Activated CD4-positive, alpha-beta T cell treated with anti-CD3 and anti-CD28 coated beads, Interleukin-2, amount 10 ng/mL, durations not matched to agents 7 days and 5 days (primary cell): ENCODE data around the gene C16orf92. TPM values are rescaled to one million over a fixed set of nuclear protein-coding genes. Genes with fewer than 3 reads are reported as not detected.
A peak's percentile ranks its signal among the peaks of the same experiment; 100 is the strongest.

Experiments
- CTCF ChIA-PET: fragments of 350-600 bp; sonication (Branson Sonifier 250); formaldehyde crosslinking; loops from one replicate; lab custom pipeline; 2021; ENCODE audit warnings: antibody characterized with exemption; lab: Charles Lee
- POLR2A ChIA-PET: fragments of 350-600 bp; sonication (Branson Sonifier 250); formaldehyde crosslinking; loops from one replicate; lab custom pipeline; 2021; ENCODE audit warnings: antibody characterized with exemption; lab: Charles Lee
- DNase-seq: peaks from one replicate; pipeline ENCODE4 v3.0.0-alpha.2; 2020
- H3K27ac Mint-ChIP-seq: one replicate; pipeline ENCODE4 v1.8.0; 2021; ENCODE audit warnings: mild to moderate bottlenecking, moderate library complexity, mixed read lengths
- H3K27me3 Mint-ChIP-seq: one replicate; pipeline ENCODE4 v1.8.0; 2021; ENCODE audit warnings: mixed read lengths
- H3K36me3 Mint-ChIP-seq: one replicate; pipeline ENCODE4 v1.8.0; 2021; ENCODE audit warnings: low read depth, mixed read lengths
- H3K4me1 Mint-ChIP-seq: one replicate; pipeline ENCODE4 v1.8.0; 2021; ENCODE audit warnings: mixed read lengths
- H3K4me3 Mint-ChIP-seq: one replicate; pipeline ENCODE4 v1.8.0; 2021; ENCODE audit warnings: mild to moderate bottlenecking, moderate library complexity, mixed read lengths
- H3K9me3 Mint-ChIP-seq: one replicate; pipeline ENCODE4 v1.8.0; 2021; ENCODE audit warnings: mixed read lengths
- total RNA-seq, 2 experiments: library from RNA; stranded (reverse); gene quantifications; one replicate each; pipeline ENCODE4 v1.2.3, GENCODE V29; 2021

The C16orf92 gene
- total RNA-seq, 2 experiments from 2014 or later: not detected

GRCh38 chr16:30002614-30003346, 20.2 kb upstream of the C16orf92 start:
- H3K4me3 Mint-ChIP-seq: no peak overlapping the region
- H3K9me3 Mint-ChIP-seq: no peaks in the 10 kb centered on the region
- no peaks in the 10 kb centered on the region for H3K27me3 Mint-ChIP-seq
- ChIA-PET POLR2A (no interaction called here), CTCF (interaction anchor here (0.6 to 1.4 kb wide), 6 partner anchors 11 to 302 kb away, joined by 3 to 6 read pairs (median 3); no protein-coding TSS in a partner anchor)
- peaks cover 10% of the 10 kb centered on the region for H3K4me1 Mint-ChIP-seq
- no peak for DNase-seq
- peaks cover 17% of the 10 kb centered on the region for H3K36me3 Mint-ChIP-seq
- H3K27ac Mint-ChIP-seq: no peak overlapping the region

GRCh38 chr16:30003670-30004423, 19.2 kb upstream of the C16orf92 start:
- H3K27me3 Mint-ChIP-seq: no peaks in the 10 kb centered on the region
- ChIA-PET POLR2A (interaction anchor here (0.6 kb wide), 1 partner anchor 29 kb away, joined by 3 read pairs; no protein-coding TSS in a partner anchor), CTCF (interaction anchor here (0.9 to 1.4 kb wide), 5 partner anchors 23 to 308 kb away, joined by 3 to 6 read pairs (median 3); no protein-coding TSS in a partner anchor)
- H3K4me1 Mint-ChIP-seq: peaks cover 4% of the 10 kb centered on the region
- DNase-seq: no peak
- H3K9me3 Mint-ChIP-seq: no peaks in the 10 kb centered on the region
- H3K36me3 Mint-ChIP-seq: peaks cover 10% of the 10 kb centered on the region
- no peak overlapping the region for H3K4me3 Mint-ChIP-seq
- H3K27ac Mint-ChIP-seq: no peak overlapping the region

GRCh38 chr16:30004424-30004776, 18.6 kb upstream of the C16orf92 start:
- ChIA-PET POLR2A (interaction anchor here (0.6 kb wide), 1 partner anchor 29 kb away, joined by 3 read pairs; no protein-coding TSS in a partner anchor), CTCF (interaction anchor here (0.8 to 2.2 kb wide), 6 partner anchors 24 to 308 kb away, joined by 3 to 6 read pairs (median 4); partner anchors contain the start of gene MAZ)
- Mint-ChIP-seq H3K4me3 (no peak overlapping the region), H3K4me1 (no peaks in the 10 kb centered on the region), H3K9me3 (no peaks in the 10 kb centered on the region), H3K27me3 (peaks cover 3% of the 10 kb centered on the region), H3K27ac (peak overlapping the region; percentile 41), H3K36me3 (peaks cover 8% of the 10 kb centered on the region)
- no peak for DNase-seq

GRCh38 chr16:30004811-30005242, 18.2 kb upstream of the C16orf92 start:
- Mint-ChIP-seq H3K27me3 (peaks cover 6% of the 10 kb centered on the region), H3K9me3 (no peaks in the 10 kb centered on the region), H3K4me3 (no peak overlapping the region), H3K27ac (peak overlapping the region; percentile 41), H3K4me1 (no peaks in the 10 kb centered on the region), H3K36me3 (peaks cover 3% of the 10 kb centered on the region)
- POLR2A ChIA-PET: no interaction called here
- DNase-seq: no peak
- CTCF ChIA-PET: interaction anchor here (0.8 to 2.2 kb wide), 7 partner anchors 9 to 309 kb away, joined by 3 to 6 read pairs (median 3); partner anchors contain the start of genes C16orf92, HIRIP3 and MAZ

GRCh38 chr16:30005341-30006094, 17.5 kb upstream of the C16orf92 start:
- CTCF ChIA-PET: interaction anchor here (0.8 to 2.2 kb wide), 6 partner anchors 10 to 198 kb away, joined by 3 to 6 read pairs (median 3); partner anchors contain the start of genes C16orf92, HIRIP3 and MAZ
- no peaks in the 10 kb centered on the region for H3K9me3 Mint-ChIP-seq
- H3K36me3 Mint-ChIP-seq: peaks cover 3% of the 10 kb centered on the region
- H3K27ac Mint-ChIP-seq: no peak overlapping the region
- DNase-seq: peak; percentile 51
- H3K27me3 Mint-ChIP-seq: peaks cover 12% of the 10 kb centered on the region
- H3K4me1 Mint-ChIP-seq: peaks cover 2% of the 10 kb centered on the region
- POLR2A ChIA-PET: no interaction called here
- H3K4me3 Mint-ChIP-seq: no peak overlapping the region

- POLR2A ChIA-PET: no interaction called here
These were observed 16.9 kb upstream of the C16orf92 start for GRCh38 chr16:30006095-30006473.

GRCh38 chr16:30006659-30007377, 16.2 kb upstream of the C16orf92 start:
- POLR2A ChIA-PET: no interaction called here
- CTCF ChIA-PET: interaction anchor here (0.7 to 2.2 kb wide), 4 partner anchors 11 to 223 kb away, joined by 3 to 6 read pairs (median 3); partner anchors contain the start of gene MAZ
- no peaks in the 10 kb centered on the region for H3K9me3 Mint-ChIP-seq
- H3K27me3 Mint-ChIP-seq: peaks cover 15% of the 10 kb centered on the region
- H3K4me1 Mint-ChIP-seq: peaks cover 3% of the 10 kb centered on the region
- no peak for DNase-seq
- H3K36me3 Mint-ChIP-seq: peaks cover 3% of the 10 kb centered on the region
- no peak overlapping the region for H3K4me3 Mint-ChIP-seq
- no peak overlapping the region for H3K27ac Mint-ChIP-seq

More at GRCh38 chr16:30006095-30006473, 16.9 kb upstream of the C16orf92 start:
- no peak for DNase-seq
- H3K9me3 Mint-ChIP-seq: no peaks in the 10 kb centered on the region
- H3K27me3 Mint-ChIP-seq: peaks cover 13% of the 10 kb centered on the region
- no peak overlapping the region for H3K27ac Mint-ChIP-seq
- CTCF ChIA-PET: interaction anchor here (1.0 to 2.2 kb wide), 3 partner anchors 11 to 199 kb away, joined by 3 to 6 read pairs (median 3); partner anchors contain the start of genes C16orf92, HIRIP3 and MAZ
- H3K4me3 Mint-ChIP-seq: no peak overlapping the region
- H3K4me1 Mint-ChIP-seq: peaks cover 3% of the 10 kb centered on the region
- H3K36me3 Mint-ChIP-seq: peaks cover 3% of the 10 kb centered on the region

GRCh38 chr16:30007378-30007895, 15.6 kb upstream of the C16orf92 start:
- CTCF ChIA-PET: interaction anchor here (0.7 to 1.4 kb wide), 3 partner anchors 11 to 223 kb away, joined by 3 read pairs; no protein-coding TSS in a partner anchor
- POLR2A ChIA-PET: no interaction called here

GRCh38 chr16:30009085-30009862, 13.7 kb upstream of the C16orf92 start:
- Mint-ChIP-seq H3K27ac (no peak overlapping the region), H3K9me3 (no peaks in the 10 kb centered on the region), H3K4me3 (no peak overlapping the region), H3K4me1 (peaks cover 6% of the 10 kb centered on the region), H3K27me3 (peaks cover 26% of the 10 kb centered on the region), H3K36me3 (no peaks in the 10 kb centered on the region)
- DNase-seq: no peak
- CTCF ChIA-PET: interaction anchor here (1.0 kb wide), 1 partner anchor 219 kb away, joined by 3 read pairs; no protein-coding TSS in a partner anchor
- POLR2A ChIA-PET: interaction anchor here (0.6 kb wide), 1 partner anchor 121 kb away, joined by 5 read pairs; no protein-coding TSS in a partner anchor

More at GRCh38 chr16:30007378-30007895, 15.6 kb upstream of the C16orf92 start:
- Mint-ChIP-seq H3K27me3 (peaks cover 20% of the 10 kb centered on the region), H3K4me1 (peaks cover 6% of the 10 kb centered on the region), H3K27ac (no peak overlapping the region), H3K9me3 (no peaks in the 10 kb centered on the region), H3K4me3 (no peak overlapping the region), H3K36me3 (peaks cover 3% of the 10 kb centered on the region)
- no peak for DNase-seq

GRCh38 chr16:30009990-30010843, 12.8 kb upstream of the C16orf92 start:
- no peak for DNase-seq
- peaks cover 26% of the 10 kb centered on the region for H3K27me3 Mint-ChIP-seq
- H3K9me3 Mint-ChIP-seq: no peaks in the 10 kb centered on the region
- CTCF ChIA-PET: no interaction called here
- POLR2A ChIA-PET: interaction anchor here (0.6 kb wide), 1 partner anchor 122 kb away, joined by 5 read pairs; no protein-coding TSS in a partner anchor
- H3K27ac Mint-ChIP-seq: no peak overlapping the region
- peak overlapping the region; percentile 67 for H3K4me3 Mint-ChIP-seq
- H3K4me1 Mint-ChIP-seq: peaks cover 6% of the 10 kb centered on the region
- no peaks in the 10 kb centered on the region for H3K36me3 Mint-ChIP-seq
